HG03060 (cell line): ENCODE measurements around the gene HOXA4.

ENCODE experiments used
- ATAC-seq: cut with Tn5 transposase; IDR thresholded peaks from one replicate; pipeline ENCODE4 v1.9.1; 2021; ENCODE audit warnings: low read depth, moderate number of reproducible peaks; ENCODE audit not compliant: unreplicated experiment

HOXA4 gene

DNA sequence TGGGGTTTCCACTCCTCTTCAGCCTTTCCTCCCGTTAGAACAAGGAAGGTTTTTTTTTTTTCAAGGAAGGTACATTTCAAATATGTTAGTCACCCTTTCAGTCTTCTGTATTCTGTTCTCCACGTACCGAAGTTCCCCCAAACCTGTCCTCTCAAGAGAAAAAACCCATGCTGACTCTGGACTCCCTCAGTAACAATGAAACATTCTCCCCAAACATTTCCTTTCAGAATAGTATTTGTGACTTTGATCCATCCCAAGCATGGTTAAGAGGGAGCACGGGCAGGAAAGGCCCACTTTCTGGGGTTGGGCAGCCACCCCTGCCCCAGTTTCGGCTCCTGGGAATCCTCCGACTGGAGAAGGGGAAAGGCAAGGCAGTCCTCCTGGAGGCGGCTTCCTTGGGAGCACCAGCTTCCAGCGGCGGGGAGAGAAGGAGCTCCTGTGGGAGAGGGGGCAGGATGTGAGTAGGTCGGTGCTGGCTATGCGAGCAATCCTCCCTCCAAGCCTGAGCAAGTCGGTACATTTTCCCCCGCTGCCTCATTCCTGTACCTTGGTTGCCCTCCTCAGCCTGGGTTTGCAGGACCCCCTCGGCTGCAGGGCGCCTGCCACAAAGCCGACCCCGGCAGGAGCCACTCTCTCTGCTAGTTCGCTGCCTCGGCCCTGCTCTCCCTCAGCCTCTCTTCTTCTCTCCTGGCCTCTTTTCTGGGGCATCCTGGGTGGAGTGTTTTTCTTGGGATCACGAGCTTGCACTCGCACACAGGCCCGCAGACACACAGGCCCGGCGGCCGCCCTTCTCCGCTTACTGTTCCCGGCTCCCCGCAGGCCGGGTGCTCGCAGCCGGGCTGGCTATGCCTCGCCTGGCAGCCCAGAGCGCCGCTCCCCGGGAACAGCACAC, 32.6 kb downstream of the HOXA4 start:
- ATAC-seq: no peak

DNA sequence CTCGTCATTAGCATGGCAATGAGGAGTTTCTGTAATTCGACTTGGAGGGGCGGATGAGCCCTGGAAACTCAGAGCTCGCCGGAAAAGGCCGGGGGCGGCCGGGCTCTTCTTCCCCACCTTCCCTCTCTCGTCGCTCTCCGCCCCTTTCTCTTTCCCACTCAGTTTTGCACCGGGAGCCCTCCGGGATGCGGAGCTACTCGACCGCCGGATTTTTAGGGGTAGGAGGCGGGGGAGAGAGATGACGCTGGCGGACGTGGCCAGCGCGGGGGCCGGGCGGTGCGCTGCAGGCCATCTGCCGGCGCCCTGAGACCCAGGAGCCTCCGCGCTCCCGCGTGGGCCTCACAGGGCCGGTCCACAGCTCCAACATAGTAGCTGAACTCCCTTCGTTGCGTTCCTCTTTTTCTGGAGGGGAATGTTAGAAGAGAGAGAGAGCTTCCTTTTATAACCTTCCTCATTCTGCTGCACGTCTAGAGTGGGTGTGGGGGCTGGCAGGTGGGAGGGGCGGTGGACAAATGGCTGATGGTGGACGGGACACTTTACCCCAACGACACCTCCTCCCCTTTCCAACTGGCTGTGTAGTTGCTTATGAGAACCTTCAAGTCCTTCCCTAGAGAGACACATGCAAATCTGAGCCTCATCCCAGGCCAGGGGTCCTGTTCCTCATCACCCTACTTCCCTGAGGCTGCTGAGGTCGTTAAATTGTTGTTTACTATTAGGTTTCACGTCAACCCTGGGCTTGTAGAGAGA, 33.6 kb downstream of the HOXA4 start:
- ATAC-seq: no peak

DNA sequence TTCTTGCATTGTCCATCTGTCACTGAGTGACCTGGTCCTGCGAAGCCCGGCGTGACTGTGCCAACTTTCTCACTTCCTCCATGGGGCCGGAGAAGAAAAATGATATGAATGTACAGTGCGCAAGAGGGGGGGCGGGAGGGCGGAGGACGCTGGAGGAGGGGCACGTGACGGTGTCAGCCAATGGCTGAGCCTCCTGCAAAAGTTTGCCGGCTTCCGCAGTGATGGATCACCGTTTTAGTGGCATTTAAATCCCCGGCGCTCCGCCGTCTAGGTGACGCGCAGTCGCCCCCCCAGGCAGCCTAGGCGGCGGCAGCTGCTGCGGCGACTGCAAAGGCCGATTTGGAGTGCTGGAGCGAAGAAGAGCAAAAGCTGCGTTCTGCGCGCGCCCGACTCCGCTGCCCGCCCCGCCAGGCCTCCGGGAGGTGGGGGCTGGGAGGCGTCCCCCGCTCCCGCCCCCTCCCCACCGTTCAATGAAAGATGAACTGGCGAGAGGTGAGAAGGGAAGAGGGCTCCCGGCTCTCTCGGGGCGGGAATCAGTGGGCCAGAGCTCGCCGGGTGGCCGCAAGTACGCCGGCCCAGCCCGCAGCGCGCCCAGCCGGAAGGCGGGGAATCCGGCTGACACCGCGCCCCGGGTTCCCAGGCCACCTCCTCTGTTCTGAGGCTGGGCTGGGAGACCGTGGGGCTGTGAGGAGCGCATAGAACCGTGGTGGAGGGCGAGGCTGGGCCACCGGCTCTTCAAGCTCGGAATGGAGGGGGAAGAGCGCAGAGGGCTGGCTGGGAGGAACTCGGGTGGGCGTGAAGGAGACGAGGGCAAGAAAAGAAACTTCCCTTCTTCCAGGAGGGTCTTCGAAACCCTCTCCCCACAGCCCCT, 34.4 kb downstream of the HOXA4 start, which contains the start of gene HOXA1:
HOXA1 (minus strand) TSS at position 104 of the 871 bp plus-strand sequence; CDS start at position 16, 88 bp downstream.
- peak; percentile 75 for ATAC-seq

DNA sequence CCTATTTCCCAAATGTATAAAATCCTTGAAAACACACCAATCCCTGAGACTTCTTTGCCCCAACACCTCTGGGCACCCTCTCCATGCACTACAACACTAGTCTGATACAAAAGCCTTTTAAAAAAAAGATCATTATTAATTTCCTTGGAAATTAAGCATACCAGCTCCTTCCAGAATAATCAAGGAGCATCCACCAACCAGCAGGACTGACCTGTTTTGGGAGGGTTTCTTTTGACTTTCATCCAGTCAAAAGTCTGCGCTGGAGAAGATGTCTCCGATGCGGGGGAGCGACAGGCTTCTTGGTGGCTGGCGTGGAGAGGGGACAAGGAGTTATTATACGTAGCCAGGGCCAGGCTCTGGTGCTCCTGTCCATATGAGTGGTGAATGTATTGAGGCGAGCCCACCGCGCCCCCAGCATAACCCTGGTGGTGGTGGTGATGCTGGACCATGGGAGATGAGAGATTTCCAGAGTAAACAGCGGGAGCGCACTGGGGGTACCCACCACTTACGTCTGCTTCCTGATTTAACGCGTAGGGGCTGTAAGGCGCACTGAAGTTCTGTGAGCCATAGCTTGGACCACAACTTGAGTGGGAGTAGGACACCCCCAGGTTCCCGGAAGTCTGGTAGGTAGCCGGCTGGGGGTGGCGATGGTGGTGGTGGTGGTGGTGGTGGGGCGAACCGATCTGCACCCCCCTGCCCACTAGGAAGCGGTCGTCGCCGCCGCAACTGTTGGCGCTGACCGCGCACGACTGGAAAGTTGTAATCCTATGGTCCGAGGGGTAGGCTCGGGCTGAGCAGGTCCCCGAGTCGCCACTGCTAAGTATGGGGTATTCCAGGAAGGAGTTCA, 35.3 kb downstream of the HOXA4 start:
- no peak for ATAC-seq

DNA sequence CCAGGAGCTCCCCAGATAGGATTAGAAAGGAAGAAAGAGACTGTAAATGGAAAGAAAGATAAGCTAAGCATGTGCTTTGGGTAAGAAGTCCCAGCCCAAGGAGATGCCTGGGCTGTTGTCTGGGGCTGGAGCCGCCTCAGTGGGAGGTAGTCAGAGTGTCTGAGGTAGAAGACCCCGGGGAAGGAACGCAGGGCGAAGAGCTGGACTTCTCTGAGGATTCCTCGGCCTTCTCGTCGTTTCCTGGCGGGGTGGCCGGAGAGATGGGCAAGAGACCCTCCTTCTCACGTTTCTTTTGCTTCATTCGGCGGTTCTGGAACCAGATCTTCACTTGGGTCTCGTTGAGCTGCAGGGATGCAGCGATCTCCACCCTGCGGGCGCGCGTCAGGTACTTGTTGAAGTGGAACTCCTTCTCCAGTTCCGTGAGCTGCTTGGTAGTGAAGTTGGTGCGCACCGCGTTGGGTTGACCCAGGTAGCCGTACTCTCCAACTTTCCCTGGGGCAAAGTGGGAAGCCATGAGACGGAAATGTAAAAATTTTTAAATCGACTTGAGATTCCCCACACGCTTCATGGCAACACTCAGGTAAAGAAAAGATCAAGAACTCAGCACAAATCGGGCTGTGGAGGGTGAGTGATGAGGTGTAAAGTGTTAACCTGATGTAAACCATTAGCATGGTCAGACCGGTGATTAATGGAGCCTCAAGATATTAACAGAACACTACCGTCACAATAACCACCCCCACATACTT, 36.1 kb downstream of the HOXA4 start:
- ATAC-seq: no peak

DNA sequence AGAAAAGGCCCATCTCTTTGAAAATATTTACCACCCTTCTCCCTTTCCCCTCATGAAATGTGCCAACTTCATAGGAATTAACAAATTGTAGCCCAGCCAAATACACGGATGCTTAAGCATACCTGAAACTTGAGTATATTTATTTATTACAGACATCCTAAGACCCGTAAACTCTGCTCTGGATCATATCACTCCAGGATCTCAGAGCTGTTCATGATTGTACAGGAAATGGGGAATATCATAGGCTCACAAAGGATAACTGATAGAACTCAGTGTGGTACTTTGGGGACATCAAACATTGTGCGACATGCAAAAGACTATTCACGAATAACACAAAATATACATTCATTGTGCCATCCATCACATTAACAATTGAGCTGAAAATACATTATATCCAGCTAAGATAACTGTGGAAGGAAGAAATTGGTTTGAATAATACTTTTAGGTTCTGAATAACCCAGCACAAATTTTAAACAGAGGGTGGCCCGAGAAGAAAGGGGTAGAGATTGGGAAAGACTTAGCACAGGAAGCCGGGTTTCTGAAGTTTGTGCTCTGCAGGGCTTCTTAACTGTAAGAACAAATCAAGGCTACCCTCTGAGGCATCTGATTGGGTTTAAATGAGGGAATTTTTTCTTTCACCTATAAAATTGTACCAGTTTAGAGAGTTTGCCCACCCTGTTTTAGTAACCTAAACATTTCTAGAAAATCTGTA, 37.2 kb downstream of the HOXA4 start:
- ATAC-seq: no peak

DNA sequence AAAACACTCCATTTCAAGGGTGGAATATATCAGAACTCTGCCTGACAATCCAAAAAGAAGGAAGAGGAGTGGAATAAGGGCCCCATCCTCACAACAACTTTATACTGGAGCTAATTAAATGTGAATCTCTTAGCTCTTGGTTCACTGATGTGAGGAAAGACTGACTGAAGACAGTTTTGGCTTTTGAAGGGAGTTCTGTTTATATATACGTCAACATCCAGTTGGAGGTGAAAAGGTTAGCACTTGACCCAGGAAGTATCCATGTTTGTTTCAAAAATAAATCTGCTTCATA, 37.8 kb downstream of the HOXA4 start:
- no peak for ATAC-seq

DNA sequence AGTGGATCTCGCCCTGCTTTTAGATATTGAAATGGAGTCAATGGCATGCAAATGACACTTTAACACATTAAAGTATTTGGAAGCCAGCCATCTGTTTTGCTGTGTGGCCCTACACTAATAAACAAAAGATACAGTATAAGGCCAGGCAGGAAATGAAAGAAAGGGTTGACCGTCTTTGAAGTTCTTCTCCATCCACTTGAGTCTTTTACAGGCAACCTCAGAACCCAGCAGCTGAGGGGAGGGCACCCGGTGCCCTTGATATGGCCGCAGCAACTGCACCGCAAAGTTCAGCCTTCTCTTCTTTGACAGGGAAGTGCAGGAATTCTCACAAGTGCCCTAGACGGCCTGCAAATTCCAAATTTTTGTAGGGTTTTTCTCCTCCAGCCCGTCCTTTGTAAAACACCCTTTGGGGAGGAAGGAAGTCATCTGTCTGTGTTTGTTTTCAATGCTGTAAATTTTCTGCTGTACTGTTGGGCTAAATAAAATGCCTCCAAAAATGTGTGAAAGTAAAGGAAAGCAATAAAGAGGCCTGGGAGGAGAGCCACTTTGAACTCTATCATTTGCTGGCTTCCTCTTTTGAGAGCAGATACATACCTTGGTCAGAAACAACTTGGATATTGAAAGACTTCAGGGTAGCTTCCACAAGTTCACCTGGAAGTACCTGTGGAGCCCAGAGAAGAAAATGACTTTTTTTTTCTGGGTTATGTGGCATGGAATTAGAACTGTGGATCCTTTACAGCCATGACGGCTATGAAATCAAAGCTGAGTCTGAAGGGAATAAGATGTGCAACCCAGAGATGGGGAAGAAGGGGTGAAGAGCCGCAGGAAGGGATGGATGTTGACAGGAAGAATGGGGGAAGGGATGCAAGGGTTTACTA, 38.4 kb downstream of the HOXA4 start:
- ATAC-seq: no peak

DNA sequence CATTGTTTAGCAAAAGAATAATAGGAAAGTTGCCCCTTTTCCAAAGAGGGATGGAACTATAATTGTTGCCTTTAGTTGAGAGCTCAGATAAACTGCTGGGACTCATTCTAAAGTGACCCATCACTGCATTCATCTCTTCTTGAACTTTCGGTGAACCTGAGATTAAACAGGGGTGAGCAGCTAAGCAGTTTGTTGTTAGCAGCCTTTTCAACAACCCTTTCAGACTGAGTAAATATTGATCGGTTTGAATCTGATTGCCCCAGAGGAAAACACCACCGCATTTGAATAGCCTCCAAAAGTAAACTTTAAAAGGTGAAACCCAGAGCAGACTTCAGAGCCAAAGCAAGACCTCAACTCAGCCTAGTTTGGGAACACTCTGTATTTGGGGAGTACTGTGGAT, 39.5 kb downstream of the HOXA4 start:
- ATAC-seq: no peak

DNA sequence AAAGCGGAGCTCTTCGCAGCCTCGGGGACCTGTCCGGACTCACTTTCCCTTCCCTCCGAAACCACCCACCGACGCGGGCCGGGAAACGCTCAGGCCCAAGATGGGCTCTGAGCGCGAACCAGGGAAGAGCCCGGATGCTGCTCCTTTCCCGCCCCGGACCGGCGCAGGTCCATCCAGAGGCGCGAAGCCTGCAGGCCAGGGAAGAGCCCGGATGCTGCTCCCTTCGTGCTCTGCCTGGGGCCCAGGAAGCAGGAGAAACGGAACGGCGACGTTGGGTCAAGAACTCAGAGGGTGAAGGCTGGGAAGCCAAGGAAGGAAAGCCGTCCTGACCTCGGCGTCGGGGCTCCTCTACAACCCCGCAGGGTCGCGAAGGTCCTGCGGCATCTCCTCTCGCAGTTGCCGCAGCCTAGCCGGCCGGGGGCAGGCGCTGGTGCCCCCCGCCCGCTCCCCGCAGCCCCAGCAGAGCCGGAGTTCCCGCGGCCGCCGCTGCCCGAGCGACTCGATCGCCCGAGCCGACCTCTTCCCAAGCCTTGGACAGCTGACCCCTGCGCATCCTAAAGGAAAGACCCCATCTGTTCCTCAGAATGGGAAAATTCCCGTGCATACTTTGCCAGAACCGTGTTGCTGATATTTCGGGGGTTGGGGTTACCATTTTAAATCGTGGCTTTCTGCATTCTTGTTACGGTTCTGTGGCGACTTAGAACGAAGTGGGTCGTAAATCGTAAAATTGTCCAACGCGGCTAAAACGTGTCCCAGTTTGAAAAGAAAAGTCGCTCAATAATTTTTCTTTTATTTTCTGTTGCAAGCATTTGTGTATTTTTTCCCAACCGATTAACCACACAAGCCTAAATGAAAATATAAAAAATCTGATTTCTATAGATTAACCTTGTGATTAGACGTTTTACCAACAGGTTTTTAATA, 42.3 kb downstream of the HOXA4 start:
- no peak for ATAC-seq

DNA sequence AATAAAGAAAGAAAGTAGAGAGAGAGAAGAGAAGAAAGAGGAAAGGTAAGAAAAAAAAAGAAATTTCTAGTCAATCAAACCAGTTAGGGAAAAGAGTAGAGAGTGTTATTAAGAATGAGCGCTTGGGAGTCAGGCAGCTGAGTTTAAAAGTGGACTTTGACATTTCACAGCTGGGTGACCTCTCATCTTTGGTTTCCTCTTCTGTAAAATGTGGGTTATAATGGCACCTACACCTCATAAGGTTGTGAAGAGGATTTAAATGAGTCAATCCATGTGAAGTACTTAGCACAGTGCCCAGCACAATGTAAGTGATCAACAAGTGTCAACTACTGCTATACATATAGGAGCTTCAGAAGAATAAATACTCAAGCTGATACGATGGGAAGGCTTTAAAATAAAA, 46.9 kb downstream of the HOXA4 start:
- ATAC-seq: no peak

DNA sequence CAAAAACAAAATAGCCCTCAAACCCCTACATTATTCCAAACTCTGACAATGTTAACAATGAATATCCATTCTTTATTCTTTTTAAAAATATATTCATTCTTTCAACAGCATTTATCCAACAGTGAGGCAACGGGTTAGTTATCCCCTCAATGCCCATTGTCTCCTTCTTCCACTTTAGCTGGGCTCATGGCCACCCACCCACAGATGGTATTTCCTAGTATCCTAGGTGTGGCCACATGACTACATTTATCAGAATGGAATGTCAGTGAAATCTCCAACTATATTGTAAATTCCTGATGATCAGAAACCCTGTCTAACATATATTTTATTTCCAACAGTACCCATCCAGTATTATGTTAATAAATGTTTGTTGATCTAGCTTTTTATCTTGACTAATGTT, 48.4 kb downstream of the HOXA4 start:
- ATAC-seq: no peak

DNA sequence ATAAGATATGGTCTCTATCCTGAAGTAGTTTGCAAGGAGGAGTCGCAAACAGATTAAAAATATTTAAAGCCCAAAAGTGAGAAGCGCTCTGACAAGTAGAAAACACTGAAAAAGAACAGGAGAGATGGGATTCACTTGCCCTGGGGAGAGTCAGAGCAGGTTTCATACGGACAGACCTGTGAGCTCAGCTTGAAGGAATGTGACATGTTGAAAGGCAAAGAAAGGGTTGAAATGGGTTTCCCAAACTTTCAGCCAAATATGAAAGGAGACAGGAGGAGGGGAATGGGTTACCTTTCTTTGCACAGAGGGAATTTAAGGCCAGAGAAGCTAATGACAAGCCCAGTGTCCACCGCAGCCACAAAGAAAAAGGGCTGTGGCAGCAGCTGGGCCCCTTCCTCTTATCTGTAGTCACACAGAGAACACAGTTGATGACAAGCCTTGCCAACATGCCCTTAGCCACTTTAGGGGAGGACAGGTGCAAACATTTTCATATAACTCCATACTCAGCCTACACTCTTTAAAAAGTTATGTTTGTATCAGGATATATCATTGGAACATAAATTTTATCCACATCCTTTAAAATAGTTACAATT, 49.6 kb downstream of the HOXA4 start:
- ATAC-seq: no peak

DNA sequence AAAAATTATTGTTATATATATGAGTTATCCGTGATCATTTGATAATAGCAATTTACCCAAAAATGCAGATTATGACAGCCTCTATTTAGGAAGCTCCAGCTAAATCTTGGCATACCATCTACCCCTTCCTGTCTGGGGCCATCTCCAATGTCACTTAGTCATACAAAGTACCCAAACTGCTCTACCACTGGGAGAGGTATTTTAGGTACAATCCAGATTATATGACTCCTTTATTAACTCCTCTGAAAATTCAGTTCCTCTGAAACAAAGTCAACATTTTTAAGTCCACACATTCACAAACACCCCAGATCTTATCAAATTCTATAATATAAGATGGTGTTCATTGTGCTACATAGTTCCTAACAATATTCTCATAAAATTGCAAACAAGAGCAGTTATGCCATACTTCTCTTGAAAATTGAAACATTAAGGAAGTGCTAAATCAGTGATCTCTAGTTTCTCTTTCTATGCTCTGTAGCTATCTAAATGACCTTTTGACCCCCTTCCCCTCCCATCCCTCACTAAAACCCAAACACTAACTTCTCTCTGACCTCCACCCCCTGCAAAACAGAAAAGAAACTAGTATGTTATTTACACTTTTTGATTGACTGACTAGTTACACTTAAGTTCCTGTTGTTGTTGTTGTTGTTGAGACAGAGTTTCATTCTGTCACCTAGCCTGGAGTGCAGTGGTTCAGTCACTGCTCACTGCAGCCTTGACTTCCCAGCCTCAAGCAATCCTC, 51.2 kb downstream of the HOXA4 start:
- no peak for ATAC-seq

DNA sequence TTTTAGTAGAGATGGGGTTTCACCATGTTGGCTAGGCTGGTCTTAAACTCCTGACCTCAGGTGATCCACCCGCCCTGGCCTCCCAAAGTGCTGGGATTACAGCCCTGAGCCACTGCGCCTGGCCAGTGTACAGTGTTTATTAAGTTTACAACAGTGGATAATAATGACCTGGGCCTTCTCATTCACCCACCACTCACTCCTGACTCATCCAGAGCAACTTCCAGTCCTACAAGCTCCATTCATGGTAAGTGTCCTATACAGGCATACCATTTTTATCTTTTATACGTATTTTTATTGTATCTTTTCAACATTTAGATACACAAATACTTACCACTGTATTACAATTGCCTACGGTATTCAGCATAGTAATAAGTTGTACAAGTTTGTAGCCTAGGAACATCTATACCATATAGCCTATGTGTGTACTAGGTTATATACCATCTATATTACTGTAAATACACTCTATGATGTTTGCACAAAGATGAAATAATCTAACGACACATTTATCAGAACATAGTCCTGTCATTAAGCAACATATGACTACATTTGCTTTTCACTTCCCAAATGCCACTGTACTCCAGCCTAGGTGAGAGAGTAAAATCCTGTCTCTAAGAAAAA, 51.8 kb downstream of the HOXA4 start:
- no peak for ATAC-seq
